IMR-90 (cell line): ENCODE measurements around the gene PCCA. TPM values are rescaled to one million over a fixed set of nuclear protein-coding genes. Genes with fewer than 3 reads are reported as not detected.

Source experiments
- ATAC-seq: fragments of 200-7000 bp; cut with Tn5 transposase; 2 replicates; pipeline ENCODE4 v1.9.1; 2020; ENCODE audit warnings: low read depth, mild to moderate bottlenecking, moderate library complexity
- BruUV-seq: library from RNA; stranded (reverse); fragments of 400-500 nt; replicated peaks from 2 replicates; lab custom pipeline; 2021; lab: Mats Ljungman, UMichigan
- CTCF ChIA-PET: fragments of 300-600 bp; formaldehyde crosslinking; extraction: SDS; loops from one replicate; lab custom pipeline; 2021; ENCODE audit warnings: antibody characterized with exemption; lab: Yijun Ruan, JAX
- POLR2A ChIA-PET: fragments of 300-600 bp; sonication (Branson Sonifier 250); formaldehyde crosslinking; loops from one replicate; lab custom pipeline; 2022; ENCODE audit warnings: antibody characterized with exemption; ENCODE audit not compliant: unreplicated experiment; lab: Charles Lee
- DNase-seq: peaks from one replicate; pipeline ENCODE4 v3.0.0; 2013
- H2AFZ ChIP-seq: replicated peaks from 2 replicates; pipeline ENCODE3; 2013; ENCODE audit warnings: low read length, mild to moderate bottlenecking; ENCODE audit not compliant: poor library complexity
- H2AK5ac ChIP-seq: 2 replicates; pipeline ENCODE4 v1.6.1; 2013; ENCODE audit warnings: low read depth, low read length, inconsistent platforms
- H2AK9ac ChIP-seq: replicated peaks from 2 replicates; pipeline ENCODE3; 2013; ENCODE audit warnings: mild to moderate bottlenecking, low read depth, low read length, moderate library complexity; ENCODE audit not compliant: poor library complexity
- H2BK120ac ChIP-seq: 2 replicates; pipeline ENCODE4 v1.6.1; 2013; ENCODE audit warnings: low read depth, low read length, inconsistent platforms
- H2BK15ac ChIP-seq: 3 replicates; pipeline ENCODE4 v1.6.1; 2013; ENCODE audit warnings: low read depth, low read length, inconsistent platforms
- H2BK20ac ChIP-seq: 2 replicates; pipeline ENCODE4 v1.6.1; 2013; ENCODE audit warnings: low read depth, mild to moderate bottlenecking, inconsistent platforms, low read length, moderate library complexity
- H2BK5ac ChIP-seq: 2 replicates; pipeline ENCODE4 v1.6.1; 2013; ENCODE audit warnings: mild to moderate bottlenecking, low read depth, low read length, inconsistent platforms; ENCODE audit not compliant: poor library complexity, severe bottlenecking
- H3K14ac ChIP-seq: replicated peaks from 2 replicates; pipeline ENCODE4 v1.6.1; 2013; ENCODE audit warnings: low read depth, low read length, inconsistent platforms
- H3K18ac ChIP-seq: 2 replicates; pipeline ENCODE4 v1.6.1; 2013; ENCODE audit warnings: low read depth, low read length, control low read depth
- H3K23ac ChIP-seq: 2 replicates; pipeline ENCODE4 v1.6.1; 2013; ENCODE audit warnings: low read depth, low read length, inconsistent platforms
- H3K27ac ChIP-seq: 2 replicates; pipeline ENCODE4 v1.5.1; 2013; ENCODE audit warnings: mild to moderate bottlenecking, control low read depth, low read length; ENCODE audit not compliant: insufficient read depth
- H3K27me3 ChIP-seq: 2 replicates; pipeline ENCODE4 v1.6.1; 2013; ENCODE audit warnings: low read length; ENCODE audit not compliant: control insufficient read depth, insufficient read depth
- H3K36me3 ChIP-seq: 2 replicates; pipeline ENCODE4 v1.6.1; 2013; ENCODE audit warnings: low read length, mixed read lengths; ENCODE audit not compliant: control insufficient read depth, insufficient read depth
- H3K4ac ChIP-seq: 2 replicates; pipeline ENCODE4 v1.6.1; 2013; ENCODE audit warnings: low read depth, low read length, inconsistent platforms
- H3K4me1 ChIP-seq: 2 replicates; pipeline ENCODE4 v1.6.1; 2013; ENCODE audit warnings: low read length, mixed read lengths; ENCODE audit not compliant: control insufficient read depth, insufficient read depth
- H3K4me2 ChIP-seq: 2 replicates; pipeline ENCODE4 v1.6.1; 2013; ENCODE audit warnings: low read depth, mild to moderate bottlenecking, control low read depth, low read length, moderate library complexity
- H3K4me3 ChIP-seq: 2 replicates; pipeline ENCODE4 v1.5.1; 2013; ENCODE audit warnings: low read depth, mild to moderate bottlenecking, control low read depth, low read length, moderate library complexity; ENCODE audit not compliant: insufficient read depth
- H3K56ac ChIP-seq: 2 replicates; pipeline ENCODE4 v1.6.1; 2013; ENCODE audit warnings: low read length, inconsistent platforms; ENCODE audit not compliant: insufficient read depth; ENCODE audit errors: extremely low read depth
- H3K79me1 ChIP-seq, 2 experiments: 2 replicates each; pipeline ENCODE4 v1.6.1; 2013; ENCODE audit warnings: low read length in 2 of 2, inconsistent platforms in 1 of 2, low read depth in 1 of 2
- H3K9ac ChIP-seq: 2 replicates; pipeline ENCODE4 v1.6.1; 2013; ENCODE audit warnings: low read depth, low read length, control low read depth
- H3K9me1 ChIP-seq: 2 replicates; pipeline ENCODE4 v1.6.1; 2013; ENCODE audit warnings: low read length, inconsistent platforms; ENCODE audit not compliant: insufficient read depth
- H3K9me3 ChIP-seq: 2 replicates; pipeline ENCODE4 v1.6.1; 2013; ENCODE audit warnings: low read length; ENCODE audit not compliant: control insufficient read depth, insufficient read depth
- H4K20me1 ChIP-seq: 2 replicates; pipeline ENCODE4 v1.6.1; 2013; ENCODE audit warnings: low read length, inconsistent platforms; ENCODE audit not compliant: insufficient read depth
- H4K5ac ChIP-seq: 2 replicates; pipeline ENCODE4 v1.6.1; 2013; ENCODE audit warnings: mild to moderate bottlenecking, low read depth, low read length, control low read depth
- H4K8ac ChIP-seq, 2 experiments: 2 replicates each; pipeline ENCODE4 v1.6.1; 2013; ENCODE audit warnings: low read depth in 2 of 2, low read length in 2 of 2, control low read depth in 1 of 2, inconsistent platforms in 1 of 2
- H4K91ac ChIP-seq: 2 replicates; pipeline ENCODE4 v1.6.1; 2013; ENCODE audit warnings: low read depth, low read length, inconsistent platforms; ENCODE audit not compliant: insufficient read depth
- NFE2L2 ChIP-seq: fragments of 150-350 bp; IDR thresholded peaks from 2 replicates; pipeline ENCODE4 v1.6.1; 2016; ENCODE audit warnings: low read depth, mild to moderate bottlenecking, low read length
- WGBS, 2 experiments: methylation state at CpG; one replicate each; pipeline versions ENCODE4 v1.1.5 to v1.1.7; 2013; ENCODE audit warnings: missing lambda C conversion rate in 2 of 2; ENCODE audit not compliant: insufficient read length in 1 of 2; ENCODE audit errors: extremely low coverage in 2 of 2; 5-methylcytosine and 5-hydroxymethylcytosine counted together
- dilution Hi-C: fragments of 300-500 bp; cut with HindIII; formaldehyde crosslinking; loops from one replicate; pipeline ENCODE4 v1.14.3; 2018; ENCODE audit warnings: low sequenced_read_pairs; ENCODE audit not compliant: unreplicated experiment
- in situ Hi-C: fragments of 300-500 bp; cut with MboI; formaldehyde crosslinking; loops from 3 replicates; pipeline ENCODE4 v1.14.3; 2019; ENCODE audit warnings: low sequenced_read_pairs, inconsistent platforms, mixed read lengths
- intact Hi-C: fragments of 100-400 bp; cut with micrococcal nuclease; formaldehyde crosslinking; loops from 2 replicates; pipeline ENCODE4 v1.10.0; 2022
- polyA plus RNA-seq, 3 experiments: library from polyadenylated mRNA; depleted of rRNA; stranded (reverse); fragments of >200 nt; gene quantifications; 2 replicates each; pipeline ENCODE4 v1.2.3, GENCODE V29; 2012; ENCODE audit warnings: low replicate concordance in 1 of 3
- total RNA-seq: library from RNA; depleted of rRNA; stranded (reverse); fragments of >200 nt; gene quantifications from 2 replicates; pipeline ENCODE4 v1.2.3, GENCODE V29; 2012
- TF ChIP-seq, protein P1 (sequence below): fragments of 150-350 bp; IDR thresholded peaks from 2 replicates; pipeline ENCODE4 v1.6.1; 2016; ENCODE audit warnings: low read depth, mild to moderate bottlenecking, low read length, moderate library complexity, borderline replicate concordance
- TF ChIP-seq, protein P2 (sequence below): conservative IDR thresholded peaks from 2 replicates; pipeline ENCODE4 v1.5.1; 2012; ENCODE audit warnings: mild to moderate bottlenecking, low read depth, low read length, improper control_type of control experiment

PCCA gene
- total and polyA plus RNA-seq, 2 of the 4 experiments (the other 2 are of a cell fraction), result 7.6 to 24.0 TPM

DNA sequence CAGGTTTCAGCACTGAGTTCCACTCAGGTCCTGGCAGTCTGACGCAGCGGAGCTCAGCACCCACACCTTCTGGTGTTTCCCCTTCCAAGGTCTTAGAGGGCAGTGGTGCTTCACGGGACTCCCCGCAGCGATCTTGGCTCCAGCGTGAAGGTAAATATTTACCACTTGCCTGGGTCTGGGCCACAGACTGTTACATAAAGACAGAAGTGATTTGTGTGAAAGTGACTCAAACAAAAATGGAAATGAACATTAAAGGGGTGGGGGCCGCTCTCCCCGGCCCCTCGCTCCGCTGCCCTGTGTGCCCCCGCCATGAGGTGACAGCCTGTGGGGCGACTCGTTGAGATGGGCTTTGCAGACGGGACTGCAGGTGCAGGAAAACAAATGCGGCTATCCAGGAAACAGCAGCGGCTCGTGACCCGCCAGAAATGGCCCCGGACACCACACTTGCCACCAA, 444.7 kb downstream of the PCCA start:
- Histone ChIP-seq H3K27me3 (no peaks in the 10 kb centered on the region), H2BK120ac (no peak overlapping the region), H3K4me3 (no peak overlapping the region), H4K8ac (no peak overlapping the region), H4K20me1 (no peaks in the 10 kb centered on the region), H4K5ac (no peak overlapping the region), H3K4ac (no peak overlapping the region), H3K4me1 (peaks cover 2% of the 10 kb centered on the region), H2AFZ (no peak overlapping the region), H3K14ac (no peak overlapping the region), H3K79me1 (no peaks in the 10 kb centered on the region), H3K27ac (no peak overlapping the region), H2BK5ac (no peak overlapping the region), H3K56ac (no peak overlapping the region), H2BK20ac (no peak overlapping the region), H3K4me2 (no peak overlapping the region), H3K36me3 (no peaks in the 10 kb centered on the region; the same call in none of the 2 replicates), H2BK15ac (no peak overlapping the region), H3K23ac (no peak overlapping the region), H2AK9ac (no peak overlapping the region), H4K91ac (no peak overlapping the region), H3K9me1 (no peaks in the 10 kb centered on the region; the same call in 1 of the 2 replicates), H3K9ac (no peak overlapping the region), H3K9me3 (no peaks in the 10 kb centered on the region), H2AK5ac (no peak overlapping the region), H3K18ac (no peak overlapping the region)
- ATAC-seq (no peak), DNase-seq (no peak)
- 75% methylated on average over 9 of the region's 19 CpGs; no CpG with 5 or more reads in 1 of the 2 experiments for WGBS, 2 experiments
- CTCF ChIA-PET, result no interaction called here
- BruUV-seq, result no TSS peak
- in situ Hi-C loops, result loop anchor here (10.0 kb wide), 1 partner anchor 619 kb away; no protein-coding TSS in a partner anchor
- intact Hi-C loops, result no loop called here
- TF ChIP-seq, protein P1, sequence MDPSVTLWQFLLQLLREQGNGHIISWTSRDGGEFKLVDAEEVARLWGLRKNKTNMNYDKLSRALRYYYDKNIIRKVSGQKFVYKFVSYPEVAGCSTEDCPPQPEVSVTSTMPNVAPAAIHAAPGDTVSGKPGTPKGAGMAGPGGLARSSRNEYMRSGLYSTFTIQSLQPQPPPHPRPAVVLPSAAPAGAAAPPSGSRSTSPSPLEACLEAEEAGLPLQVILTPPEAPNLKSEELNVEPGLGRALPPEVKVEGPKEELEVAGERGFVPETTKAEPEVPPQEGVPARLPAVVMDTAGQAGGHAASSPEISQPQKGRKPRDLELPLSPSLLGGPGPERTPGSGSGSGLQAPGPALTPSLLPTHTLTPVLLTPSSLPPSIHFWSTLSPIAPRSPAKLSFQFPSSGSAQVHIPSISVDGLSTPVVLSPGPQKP, result no peak
- TF ChIP-seq, protein P2, sequence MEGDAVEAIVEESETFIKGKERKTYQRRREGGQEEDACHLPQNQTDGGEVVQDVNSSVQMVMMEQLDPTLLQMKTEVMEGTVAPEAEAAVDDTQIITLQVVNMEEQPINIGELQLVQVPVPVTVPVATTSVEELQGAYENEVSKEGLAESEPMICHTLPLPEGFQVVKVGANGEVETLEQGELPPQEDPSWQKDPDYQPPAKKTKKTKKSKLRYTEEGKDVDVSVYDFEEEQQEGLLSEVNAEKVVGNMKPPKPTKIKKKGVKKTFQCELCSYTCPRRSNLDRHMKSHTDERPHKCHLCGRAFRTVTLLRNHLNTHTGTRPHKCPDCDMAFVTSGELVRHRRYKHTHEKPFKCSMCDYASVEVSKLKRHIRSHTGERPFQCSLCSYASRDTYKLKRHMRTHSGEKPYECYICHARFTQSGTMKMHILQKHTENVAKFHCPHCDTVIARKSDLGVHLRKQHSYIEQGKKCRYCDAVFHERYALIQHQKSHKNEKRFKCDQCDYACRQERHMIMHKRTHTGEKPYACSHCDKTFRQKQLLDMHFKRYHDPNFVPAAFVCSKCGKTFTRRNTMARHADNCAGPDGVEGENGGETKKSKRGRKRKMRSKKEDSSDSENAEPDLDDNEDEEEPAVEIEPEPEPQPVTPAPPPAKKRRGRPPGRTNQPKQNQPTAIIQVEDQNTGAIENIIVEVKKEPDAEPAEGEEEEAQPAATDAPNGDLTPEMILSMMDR, result no peak
- TF ChIP-seq NFE2L2, result no peak
- dilution Hi-C loops, result no loop called here
- POLR2A ChIA-PET, result no interaction called here
